H54 (cell line): ENCODE measurements around the gene CCDC149.

Experiments
- DNase-seq: peaks from one replicate; pipeline ENCODE4 v3.0.0; 2011; ENCODE audit warnings: low spot score, mixed read lengths; ENCODE audit not compliant: insufficient read length
- FAIRE-seq: peaks from 3 replicates; lab custom pipeline; 2011; peaks lifted over from hg19 to GRCh38; lab: Jason Lieb, UNC
- POLR2A ChIP-seq: IDR thresholded peaks from 2 replicates; pipeline ENCODE4 v1.6.1; 2011; ENCODE audit warnings: low read depth, mild to moderate bottlenecking, low read length

Gene CCDC149

GRCh38 chr4:24912252-24913118 lies at the start of gene CCDC149:
CCDC149 (minus strand) TSS chr4:24913042; CDS start chr4:24912864, 178 bp downstream.
- TF ChIP-seq POLR2A, result peak; percentile 61
- no peak for FAIRE-seq
- peak; percentile 25 for DNase-seq

GRCh38 chr4:24957886-24958285 lies 45.0 kb upstream of the CCDC149 start:
- FAIRE-seq (no peak), DNase-seq (no peak)
- TF ChIP-seq POLR2A, result no peak

DNA sequence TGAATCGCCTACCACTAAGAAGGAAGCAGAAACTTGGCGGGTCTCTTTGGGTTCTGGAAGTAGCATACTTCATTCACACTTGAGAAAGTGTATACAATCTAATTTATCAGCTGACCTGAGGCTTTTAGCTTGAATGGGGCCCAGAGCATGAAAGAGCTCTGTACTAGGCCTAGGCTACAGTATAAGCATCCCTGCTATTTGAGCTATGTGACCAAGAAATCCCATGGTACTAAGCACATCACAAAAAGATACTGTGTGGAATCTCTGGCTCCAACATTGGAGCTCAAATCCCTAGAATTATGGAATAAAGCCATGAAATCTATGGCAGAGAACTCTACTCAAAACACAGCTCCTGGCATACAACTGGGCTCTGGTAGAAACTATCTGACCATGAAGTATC lies 43.9 kb upstream of the CCDC149 start:
- DNase-seq (no peak), FAIRE-seq (no peak)
- TF ChIP-seq POLR2A, result no peak

GRCh38 chr4:24956091-24956490 lies 43.2 kb upstream of the CCDC149 start:
- FAIRE-seq, result no peak
- DNase-seq, result no peak
- TF ChIP-seq POLR2A, result no peak

DNA sequence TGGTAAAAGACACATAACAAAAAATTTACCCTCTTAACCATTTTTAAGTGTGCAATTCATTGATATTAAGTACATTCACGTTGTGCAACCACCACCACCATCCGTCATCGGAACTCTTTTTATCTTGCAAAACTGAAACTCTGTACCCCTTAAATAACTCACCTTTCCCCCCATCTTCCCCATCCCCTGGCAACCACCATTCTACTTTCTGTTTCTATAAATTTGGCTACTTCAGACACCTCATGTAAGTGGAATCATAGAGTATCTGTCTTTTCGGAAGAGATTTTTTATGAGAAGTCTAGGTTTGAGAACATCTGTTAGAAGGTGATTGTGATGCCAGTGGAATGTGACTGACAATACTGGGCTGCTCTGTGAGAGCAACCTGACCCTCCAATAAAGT lies 39.8 kb upstream of the CCDC149 start:
- FAIRE-seq (no peak), DNase-seq (no peak)
- no peak for TF ChIP-seq POLR2A

DNA sequence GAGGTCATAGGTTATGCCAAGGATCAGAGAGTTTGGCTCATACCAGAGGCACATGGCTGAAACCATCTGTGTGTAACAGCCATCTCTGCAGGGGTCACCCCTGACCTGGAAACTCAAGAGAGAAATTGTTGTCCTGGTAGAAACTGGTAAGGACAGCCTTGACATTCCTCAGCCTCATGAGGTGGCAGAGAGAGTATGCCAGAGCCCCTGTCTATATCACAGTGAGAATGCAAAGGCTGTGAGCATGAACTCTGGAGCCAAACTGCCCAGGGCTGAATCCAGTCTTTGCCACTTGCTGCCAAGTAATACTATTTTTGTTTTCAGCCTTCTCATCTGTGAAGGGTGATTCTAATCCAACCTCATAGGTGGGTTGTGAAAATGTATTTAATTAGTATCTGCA lies 37.1 kb upstream of the CCDC149 start:
- DNase-seq (no peak), FAIRE-seq (no peak)
- no peak for TF ChIP-seq POLR2A

- no peak for TF ChIP-seq POLR2A
- FAIRE-seq (no peak), DNase-seq (no peak)
Observed at GRCh38 chr4:24937917-24938281, 25.1 kb upstream of the CCDC149 start.

GRCh38 chr4:24937176-24937916 lies 24.5 kb upstream of the CCDC149 start:
- no peak for TF ChIP-seq POLR2A
- no peak for FAIRE-seq
- DNase-seq, result no peak

DNA sequence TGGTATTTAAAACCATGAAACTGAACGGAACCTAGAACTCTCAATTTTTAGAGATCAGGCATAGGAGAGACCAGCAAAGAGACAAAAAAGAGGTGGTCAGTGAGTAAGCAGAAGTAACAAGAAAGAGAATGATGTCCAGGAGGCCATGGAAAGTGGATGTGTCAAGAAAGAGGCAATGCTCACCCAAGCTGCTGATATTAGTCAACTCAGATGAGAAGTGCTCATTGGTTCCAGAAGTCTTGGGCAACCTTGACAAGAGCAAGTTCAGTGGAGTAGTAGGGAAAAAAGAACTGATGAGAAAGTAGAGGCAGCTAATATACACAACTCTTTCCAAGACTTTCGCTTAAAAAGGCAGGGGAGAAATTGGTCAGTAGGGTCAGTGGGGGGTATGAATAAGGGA lies 23.0 kb upstream of the CCDC149 start:
- FAIRE-seq, result no peak

GRCh38 chr4:24934311-24934710 lies 21.5 kb upstream of the CCDC149 start:
- TF ChIP-seq POLR2A, result no peak
- DNase-seq (no peak), FAIRE-seq (no peak)

More for the DNA sequence above, 23.0 kb upstream of the CCDC149 start:
- TF ChIP-seq POLR2A, result no peak
- no peak for DNase-seq

DNA sequence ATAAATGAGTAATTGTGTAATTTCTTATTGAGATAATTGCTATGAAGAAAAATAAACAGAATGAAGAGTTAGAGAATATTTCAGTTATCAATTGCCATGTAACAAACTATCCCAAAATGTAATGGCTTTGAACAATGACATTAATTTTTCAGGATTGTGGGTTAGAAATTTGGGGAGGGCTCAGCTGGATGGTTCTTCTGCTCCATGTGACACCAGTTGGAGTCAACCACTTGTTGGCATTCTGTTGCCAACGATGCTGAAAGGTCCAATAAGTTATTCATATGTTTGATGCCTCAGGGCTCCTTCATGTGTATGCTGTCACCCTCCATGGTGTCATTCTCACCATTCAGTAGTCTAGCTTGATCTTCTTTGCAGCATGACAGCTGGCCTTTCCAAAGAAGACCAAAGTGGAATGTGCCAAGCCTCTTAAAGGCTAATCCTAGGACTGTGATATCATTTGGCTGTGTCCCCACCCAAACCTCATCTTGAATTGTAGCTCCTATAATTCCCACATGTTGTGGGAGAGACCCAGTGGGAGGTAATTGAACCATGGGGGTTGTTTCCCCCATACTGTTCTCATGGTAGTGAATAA lies 20.9 kb upstream of the CCDC149 start:
- TF ChIP-seq POLR2A, result no peak
- FAIRE-seq (no peak), DNase-seq (no peak)

DNA sequence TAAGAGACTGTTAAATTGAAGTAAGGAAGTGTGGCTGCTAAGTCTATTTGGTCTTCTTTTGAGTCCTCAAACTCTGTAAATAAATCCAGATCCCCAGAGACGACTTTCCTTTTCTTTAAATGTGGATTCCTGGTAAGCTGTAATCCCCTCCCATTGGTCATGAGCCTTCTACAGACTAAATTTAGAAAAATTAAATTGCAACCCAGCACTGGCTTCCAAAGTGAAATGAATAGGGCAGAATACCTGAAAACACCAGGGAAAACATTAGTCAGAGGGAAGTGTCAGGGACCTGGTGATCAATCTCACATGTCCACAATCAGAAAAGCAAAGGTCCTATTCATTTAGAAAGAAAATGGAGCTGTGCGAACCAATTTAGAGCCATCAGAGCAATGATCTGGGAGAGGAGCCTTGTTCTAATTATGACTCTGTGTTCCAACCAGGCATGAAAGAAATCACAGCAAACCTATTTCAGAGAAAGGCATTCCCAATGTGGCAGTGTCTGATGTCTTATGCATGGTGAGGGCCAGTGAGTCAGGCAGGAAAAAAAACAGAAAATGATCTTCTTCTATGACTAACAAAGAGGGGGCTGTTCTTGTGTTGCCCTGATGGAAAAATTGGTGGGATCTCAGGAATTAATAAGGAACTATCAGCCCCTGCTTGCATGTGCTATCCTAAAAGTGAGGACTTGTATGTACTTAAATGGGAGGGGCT lies 19.8 kb upstream of the CCDC149 start:
- no peak for FAIRE-seq
- TF ChIP-seq POLR2A, result no peak
- no peak for DNase-seq

GRCh38 chr4:24930151-24930550 lies 17.3 kb upstream of the CCDC149 start:
- no peak for FAIRE-seq
- DNase-seq, result no peak

More at GRCh38 chr4:24930151-24930550, 17.3 kb upstream of the CCDC149 start:
- TF ChIP-seq POLR2A, result no peak
